Measurements from ENCODE around the gene CALHM5. TPM values are rescaled to one million over a fixed set of nuclear protein-coding genes. Genes with fewer than 3 reads are reported as not detected.

The CALHM5 gene, protein sequence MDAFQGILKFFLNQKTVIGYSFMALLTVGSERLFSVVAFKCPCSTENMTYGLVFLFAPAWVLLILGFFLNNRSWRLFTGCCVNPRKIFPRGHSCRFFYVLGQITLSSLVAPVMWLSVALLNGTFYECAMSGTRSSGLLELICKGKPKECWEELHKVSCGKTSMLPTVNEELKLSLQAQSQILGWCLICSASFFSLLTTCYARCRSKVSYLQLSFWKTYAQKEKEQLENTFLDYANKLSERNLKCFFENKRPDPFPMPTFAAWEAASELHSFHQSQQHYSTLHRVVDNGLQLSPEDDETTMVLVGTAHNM
- not detected for total RNA-seq

DNA sequence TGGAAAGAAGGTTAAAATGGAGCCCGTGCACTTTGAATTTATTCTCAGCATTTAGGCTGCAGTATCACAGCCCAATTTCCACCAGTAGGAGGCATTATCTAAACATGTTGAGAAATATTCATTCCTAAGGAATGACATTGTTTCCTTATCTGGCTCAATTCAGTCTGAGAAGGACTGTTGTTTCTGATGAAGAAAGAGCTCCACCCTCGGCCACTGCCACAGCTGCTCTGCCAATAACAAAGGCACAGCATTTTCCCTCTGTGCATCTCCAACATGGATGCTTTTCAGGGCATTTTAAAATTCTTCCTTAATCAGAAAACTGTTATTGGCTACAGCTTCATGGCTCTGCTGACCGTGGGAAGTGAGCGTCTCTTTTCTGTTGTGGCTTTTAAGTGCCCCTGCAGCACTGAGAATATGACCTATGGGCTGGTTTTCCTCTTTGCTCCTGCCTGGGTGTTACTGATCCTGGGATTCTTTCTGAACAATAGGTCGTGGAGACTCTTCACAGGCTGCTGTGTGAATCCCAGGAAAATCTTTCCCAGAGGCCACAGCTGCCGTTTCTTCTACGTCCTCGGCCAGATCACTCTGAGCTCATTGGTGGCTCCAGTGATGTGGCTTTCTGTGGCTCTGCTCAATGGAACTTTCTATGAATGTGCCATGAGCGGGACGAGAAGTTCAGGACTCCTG is at the start of gene CALHM5:
CALHM5 (plus strand) TSS at position 216 of the 687 bp plus-strand sequence; CDS start at position 274, 58 bp downstream.
- peaks cover 0 to 6% of the 10 kb centered on the region in 2 donors for H3K36me3 Mint-ChIP-seq

DNA sequence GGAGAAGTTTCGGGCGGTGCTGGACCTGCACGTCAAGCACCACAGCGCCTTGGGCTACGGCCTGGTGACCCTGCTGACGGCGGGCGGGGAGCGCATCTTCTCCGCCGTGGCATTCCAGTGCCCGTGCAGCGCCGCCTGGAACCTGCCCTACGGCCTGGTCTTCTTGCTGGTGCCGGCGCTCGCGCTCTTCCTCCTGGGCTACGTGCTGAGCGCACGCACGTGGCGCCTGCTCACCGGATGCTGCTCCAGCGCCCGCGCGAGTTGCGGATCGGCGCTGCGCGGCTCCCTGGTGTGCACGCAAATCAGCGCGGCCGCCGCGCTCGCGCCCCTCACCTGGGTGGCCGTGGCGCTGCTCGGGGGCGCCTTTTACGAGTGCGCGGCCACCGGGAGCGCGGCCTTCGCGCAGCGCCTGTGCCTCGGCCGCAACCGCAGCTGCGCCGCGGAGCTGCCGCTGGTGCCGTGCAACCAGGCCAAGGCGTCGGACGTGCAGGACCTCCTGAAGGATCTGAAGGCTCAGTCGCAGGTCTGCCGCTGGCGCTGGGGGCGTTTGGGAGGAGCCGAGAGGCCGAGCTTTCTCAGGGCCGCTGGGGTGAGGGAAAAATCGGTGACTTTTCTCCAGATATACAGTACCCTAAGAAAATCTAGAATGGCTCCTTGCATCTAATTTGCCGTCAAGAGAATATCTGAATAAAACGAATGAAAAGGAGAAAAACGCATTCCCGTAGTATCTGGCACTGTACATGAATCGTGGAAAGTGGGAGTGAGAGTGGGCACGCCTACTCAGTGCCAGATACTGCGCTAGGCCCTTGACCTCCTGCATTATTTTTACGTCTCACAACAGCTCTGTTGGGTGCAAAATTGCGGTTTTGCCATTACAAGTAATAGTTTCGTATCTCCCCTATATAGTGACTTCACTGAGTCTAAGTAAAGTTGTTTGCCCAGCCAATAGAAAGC is 49.2 kb upstream of the CALHM5 start:
- DNase-seq (ENCODE audit: low spot score in 2 of 2) (peak; percentile 54 to 66), ATAC-seq (peak; percentile 91 to 93)
- Mint-ChIP-seq H3K36me3 (peaks cover 10 to 11% of the 10 kb centered on the region in 2 donors), H3K9me3 (no peaks in the 10 kb centered on the region), H3K27ac (no peak overlapping the region)

More for the DNA sequence above, at the start of gene CALHM5:
- no peak for ATAC-seq
- no peak within 1 kb of the TSS for H3K27ac Mint-ChIP-seq
- H3K9me3 Mint-ChIP-seq: no peaks in the 10 kb centered on the region
- DNase-seq (ENCODE audit: low spot score in 2 of 2): no peak

DNA sequence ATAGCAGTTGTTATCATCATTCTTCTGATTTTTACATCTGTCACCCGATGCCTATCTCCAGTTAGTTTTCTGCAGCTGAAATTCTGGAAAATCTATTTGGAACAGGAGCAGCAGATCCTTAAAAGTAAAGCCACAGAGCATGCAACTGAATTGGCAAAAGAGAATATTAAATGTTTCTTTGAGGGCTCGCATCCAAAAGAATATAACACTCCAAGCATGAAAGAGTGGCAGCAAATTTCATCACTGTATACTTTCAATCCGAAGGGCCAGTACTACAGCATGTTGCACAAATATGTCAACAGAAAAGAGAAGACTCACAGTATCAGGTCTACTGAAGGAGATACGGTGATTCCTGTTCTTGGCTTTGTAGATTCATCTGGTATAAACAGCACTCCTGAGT is 48.1 kb upstream of the CALHM5 start:
- H3K27ac Mint-ChIP-seq: no peak overlapping the region
- DNase-seq (ENCODE audit: low spot score in 2 of 2): no peak

DNA sequence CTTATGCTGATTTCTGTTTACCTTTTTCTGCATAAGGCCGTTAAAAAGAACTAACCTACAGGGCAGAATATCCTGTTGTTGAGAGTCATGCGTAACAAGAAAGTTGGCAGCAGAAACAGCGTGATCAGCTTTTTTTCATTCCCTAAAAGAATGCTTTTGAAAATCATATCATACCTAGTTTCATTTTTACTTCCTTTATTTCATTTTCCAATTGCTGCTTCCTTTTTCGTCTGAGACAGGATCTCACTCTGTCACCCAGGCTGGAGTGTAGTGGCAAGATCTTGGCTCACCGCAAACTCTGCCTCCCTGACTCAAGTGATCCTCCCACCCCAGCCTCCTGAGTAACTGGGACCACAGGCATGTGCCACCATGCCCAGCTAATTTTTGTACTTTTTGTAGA is 46.2 kb upstream of the CALHM5 start:
- DNase-seq (ENCODE audit: low spot score in 2 of 2) (no peak), ATAC-seq (peak in 1 of 2 donors; percentile 11)
- H3K36me3 Mint-ChIP-seq: peaks cover 10 to 11% of the 10 kb centered on the region in 2 donors
- H3K27ac Mint-ChIP-seq: peak overlapping the region in 1 of 2 donors; percentile 18
- no peaks in the 10 kb centered on the region for H3K9me3 Mint-ChIP-seq

More for the DNA sequence above, 48.1 kb upstream of the CALHM5 start:
- Mint-ChIP-seq H3K9me3 (no peaks in the 10 kb centered on the region), H3K36me3 (peaks cover 10 to 11% of the 10 kb centered on the region in 2 donors)
- no peak for ATAC-seq

DNA sequence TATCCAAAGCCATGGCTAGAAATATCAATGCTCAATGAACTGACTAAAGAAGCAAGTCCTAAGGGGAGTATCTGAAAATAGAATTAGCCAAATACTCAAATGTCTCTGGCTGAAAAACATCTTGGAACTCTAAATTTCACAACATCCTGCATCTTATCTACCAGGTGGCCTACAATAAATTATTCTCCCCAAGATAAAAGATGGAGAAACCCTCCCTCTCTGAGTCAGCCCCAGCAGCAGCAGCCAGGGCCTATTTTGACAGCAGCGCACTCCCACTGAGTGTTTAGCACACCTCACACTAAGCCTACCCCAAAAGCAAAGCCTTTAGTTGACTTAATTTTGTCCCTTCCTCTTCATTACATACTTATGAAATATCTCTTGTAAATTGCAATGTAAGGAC is 44.3 kb upstream of the CALHM5 start:
- no peak overlapping the region for H3K27ac Mint-ChIP-seq
- DNase-seq (ENCODE audit: low spot score in 2 of 2): no peak
- no peaks in the 10 kb centered on the region for H3K36me3 Mint-ChIP-seq
- no peaks in the 10 kb centered on the region for H3K9me3 Mint-ChIP-seq
- no peak for ATAC-seq

DNA sequence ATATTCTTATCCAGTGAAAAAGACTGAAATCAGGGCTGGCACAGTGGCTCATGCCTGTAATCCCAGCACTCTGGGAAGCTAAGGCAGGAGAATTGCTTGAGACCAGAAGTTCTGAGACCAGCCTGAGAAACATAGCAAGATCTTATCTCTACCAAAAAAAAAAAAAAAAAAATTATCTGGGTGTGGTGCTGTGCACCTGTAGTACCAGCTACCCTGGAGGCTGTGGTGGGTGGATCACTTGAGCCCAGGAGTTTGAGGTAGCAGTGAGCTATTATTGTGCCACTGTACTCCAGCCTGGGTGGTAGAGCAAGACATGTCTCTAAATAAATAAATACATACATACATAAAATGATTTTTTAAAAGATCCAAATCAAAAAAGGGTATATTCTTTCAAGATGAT is 43.9 kb upstream of the CALHM5 start:
- no peak overlapping the region for H3K27ac Mint-ChIP-seq
- no peaks in the 10 kb centered on the region for H3K9me3 Mint-ChIP-seq
- DNase-seq (ENCODE audit: low spot score in 2 of 2) (no peak), ATAC-seq (no peak)
- H3K36me3 Mint-ChIP-seq: no peaks in the 10 kb centered on the region

DNA sequence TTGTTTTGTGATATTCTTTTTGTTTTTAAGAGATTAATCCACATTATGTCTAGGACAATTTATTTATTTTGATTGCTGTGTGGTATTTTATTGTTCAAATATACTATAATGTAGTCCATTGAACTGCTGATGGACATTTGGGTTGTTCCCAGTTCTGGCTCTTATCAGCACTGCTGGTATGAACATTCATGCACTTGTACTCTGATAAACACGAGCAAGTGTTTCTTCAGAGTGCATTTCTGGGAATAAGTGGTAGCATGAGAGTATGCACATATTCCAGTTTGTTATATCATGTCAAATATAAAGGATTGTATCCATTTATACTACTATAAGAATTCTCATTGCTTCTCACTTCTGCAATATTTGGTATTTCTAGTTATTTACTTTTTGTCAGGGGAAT is 43.1 kb upstream of the CALHM5 start:
- H3K36me3 Mint-ChIP-seq: no peaks in the 10 kb centered on the region
- H3K9me3 Mint-ChIP-seq: no peaks in the 10 kb centered on the region
- ATAC-seq (no peak), DNase-seq (ENCODE audit: low spot score in 2 of 2) (no peak)
- H3K27ac Mint-ChIP-seq: no peak overlapping the region

DNA sequence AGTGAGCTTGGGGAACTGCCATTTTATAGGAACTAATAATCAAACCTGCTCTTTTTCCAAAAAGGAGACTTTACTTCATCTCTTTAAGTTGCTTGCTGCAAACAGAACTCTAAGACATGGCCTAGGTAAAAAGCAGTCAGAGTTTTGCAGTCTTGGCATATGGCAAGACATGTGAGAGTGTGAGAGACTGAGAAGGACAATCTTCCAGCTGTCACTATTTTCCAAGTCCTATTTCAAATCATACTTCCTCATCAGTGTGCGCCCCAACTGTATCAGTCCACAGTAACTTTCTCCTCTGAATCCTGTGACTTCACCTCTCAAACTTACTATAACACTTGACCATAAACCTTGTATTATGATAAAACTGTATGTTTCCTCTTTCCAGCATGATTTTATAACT is 39.9 kb upstream of the CALHM5 start:
- DNase-seq (ENCODE audit: low spot score in 2 of 2): no peak

DNA sequence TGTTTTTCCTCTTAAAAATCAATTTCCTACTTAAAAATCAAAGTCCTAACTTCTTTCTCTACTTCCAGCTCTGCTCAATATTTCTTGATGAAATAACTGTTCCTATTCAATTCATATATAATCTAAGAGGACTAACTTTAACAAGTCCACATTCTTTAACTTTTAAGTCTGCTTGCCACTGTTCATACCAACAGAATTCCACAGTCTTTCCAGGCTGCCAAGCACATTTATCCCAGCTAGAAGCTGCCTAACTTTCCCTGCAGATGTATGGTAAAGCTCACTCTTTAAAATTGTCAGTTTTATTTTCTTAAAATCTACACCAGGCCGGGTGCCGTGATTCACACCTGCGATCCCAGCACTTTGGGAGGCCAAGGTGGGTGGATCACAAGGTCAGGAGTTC is 38.7 kb upstream of the CALHM5 start:
- Mint-ChIP-seq H3K27ac (no peak overlapping the region), H3K9me3 (no peaks in the 10 kb centered on the region), H3K36me3 (no peaks in the 10 kb centered on the region)
- no peak for ATAC-seq
- DNase-seq (ENCODE audit: low spot score in 2 of 2): no peak

More for the DNA sequence above, 39.9 kb upstream of the CALHM5 start:
- Mint-ChIP-seq H3K9me3 (no peaks in the 10 kb centered on the region), H3K27ac (no peak overlapping the region), H3K36me3 (no peaks in the 10 kb centered on the region)
- ATAC-seq: no peak

DNA sequence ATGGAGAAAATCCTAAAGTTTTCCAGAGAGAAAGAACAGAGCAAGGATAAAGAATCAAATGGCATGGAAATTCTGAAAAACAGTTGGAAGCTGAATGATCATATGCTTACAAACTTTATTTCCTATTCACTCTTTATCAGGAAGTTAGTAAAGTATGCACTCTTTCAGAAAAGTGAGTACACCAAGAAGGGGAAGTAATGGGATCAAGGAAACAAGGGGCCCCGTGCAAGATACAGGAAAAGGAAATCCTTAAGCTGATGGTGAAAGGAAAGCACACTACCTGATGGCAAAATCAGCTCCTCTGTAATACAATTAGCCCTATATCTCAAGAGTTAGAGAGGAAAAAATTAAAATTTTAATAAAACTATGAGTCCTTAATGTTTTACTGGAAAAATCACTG is 36.3 kb upstream of the CALHM5 start:
- Mint-ChIP-seq H3K9me3 (no peaks in the 10 kb centered on the region), H3K36me3 (no peaks in the 10 kb centered on the region), H3K27ac (peak overlapping the region in 1 of 2 donors; percentile 14)
- ATAC-seq: no peak
- DNase-seq (ENCODE audit: low spot score in 2 of 2): no peak

DNA sequence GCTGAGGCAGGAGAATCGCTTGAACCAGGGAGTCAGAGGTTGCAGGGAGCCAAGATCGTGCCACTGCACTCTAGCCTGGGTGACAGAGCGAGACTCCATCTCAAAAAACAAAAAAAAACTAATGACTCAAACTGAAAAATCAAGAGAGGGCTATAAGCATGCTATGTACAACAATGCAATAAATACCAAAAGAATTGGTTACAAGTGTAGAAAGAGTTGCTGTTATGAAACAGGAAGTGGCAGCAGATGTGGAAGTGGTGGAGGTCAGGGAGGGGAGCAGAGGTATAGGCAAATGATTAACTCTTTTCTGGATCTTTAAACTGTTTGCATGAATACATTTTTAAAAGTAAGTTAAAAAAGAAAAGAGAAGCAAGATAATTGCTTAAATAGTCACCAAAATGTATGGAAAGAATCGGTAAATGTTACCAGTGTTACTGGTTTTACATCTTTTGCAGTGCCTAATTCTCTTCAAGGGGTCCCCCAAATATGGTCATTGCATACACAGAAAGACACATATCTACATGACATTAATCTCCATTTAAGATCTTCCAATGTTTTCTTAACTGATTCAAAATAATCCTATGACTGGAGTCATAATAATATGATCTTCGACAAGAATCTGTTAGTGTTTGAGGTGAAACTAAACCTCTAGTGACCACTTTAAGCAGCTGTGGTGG is 35.3 kb upstream of the CALHM5 start:
- peak; percentile 78 to 94 for ATAC-seq
- Mint-ChIP-seq H3K36me3 (no peaks in the 10 kb centered on the region), H3K9me3 (no peaks in the 10 kb centered on the region), H3K27ac (peak overlapping the region in 1 of 2 donors; percentile 14)
- no peak for DNase-seq (ENCODE audit: low spot score in 2 of 2)

DNA sequence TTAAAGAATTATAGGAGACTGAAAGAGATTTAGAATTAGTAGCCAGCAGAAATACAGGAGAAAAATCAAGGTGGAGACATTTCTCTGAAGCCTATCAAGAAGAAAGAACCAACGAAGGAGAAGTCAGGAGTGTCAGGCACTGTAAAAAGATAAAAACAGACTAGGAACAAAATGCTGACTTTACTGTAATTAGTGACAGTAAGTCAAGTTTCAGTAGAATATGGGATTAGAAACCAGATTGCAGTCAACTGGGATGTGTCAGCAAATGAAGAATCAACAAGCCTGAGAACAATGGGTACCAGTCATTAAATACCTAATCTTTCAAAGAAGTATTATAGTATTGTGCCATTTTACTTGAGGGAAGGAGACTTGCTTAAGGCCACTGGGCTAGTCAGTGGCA is 28.7 kb upstream of the CALHM5 start:
- no peak for DNase-seq (ENCODE audit: low spot score in 2 of 2)
- no peak for ATAC-seq
- Mint-ChIP-seq H3K36me3 (no peaks in the 10 kb centered on the region), H3K9me3 (no peaks in the 10 kb centered on the region), H3K27ac (no peak overlapping the region)

DNA sequence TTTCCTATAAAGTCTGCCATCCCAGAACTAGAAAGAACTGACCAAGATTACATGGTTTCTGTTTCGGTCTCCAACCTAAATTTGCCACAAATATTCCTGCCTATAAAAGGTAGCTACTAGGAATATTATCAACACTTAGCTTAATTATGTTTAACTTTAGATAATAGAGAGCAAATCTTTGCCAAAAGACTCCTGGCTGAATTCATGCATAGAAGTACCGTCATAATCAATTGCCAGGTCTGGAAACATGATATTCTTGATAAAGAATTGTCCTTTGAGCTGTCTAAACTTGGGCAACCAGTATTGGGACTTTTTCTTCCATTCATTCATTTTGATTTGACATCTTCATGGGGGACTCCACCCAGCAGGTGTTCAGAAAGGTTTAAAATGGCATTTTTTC is 27.8 kb upstream of the CALHM5 start:
- ATAC-seq: no peak
- no peak for DNase-seq (ENCODE audit: low spot score in 2 of 2)
- H3K36me3 Mint-ChIP-seq: no peaks in the 10 kb centered on the region
- H3K27ac Mint-ChIP-seq: no peak overlapping the region
- H3K9me3 Mint-ChIP-seq: no peaks in the 10 kb centered on the region

DNA sequence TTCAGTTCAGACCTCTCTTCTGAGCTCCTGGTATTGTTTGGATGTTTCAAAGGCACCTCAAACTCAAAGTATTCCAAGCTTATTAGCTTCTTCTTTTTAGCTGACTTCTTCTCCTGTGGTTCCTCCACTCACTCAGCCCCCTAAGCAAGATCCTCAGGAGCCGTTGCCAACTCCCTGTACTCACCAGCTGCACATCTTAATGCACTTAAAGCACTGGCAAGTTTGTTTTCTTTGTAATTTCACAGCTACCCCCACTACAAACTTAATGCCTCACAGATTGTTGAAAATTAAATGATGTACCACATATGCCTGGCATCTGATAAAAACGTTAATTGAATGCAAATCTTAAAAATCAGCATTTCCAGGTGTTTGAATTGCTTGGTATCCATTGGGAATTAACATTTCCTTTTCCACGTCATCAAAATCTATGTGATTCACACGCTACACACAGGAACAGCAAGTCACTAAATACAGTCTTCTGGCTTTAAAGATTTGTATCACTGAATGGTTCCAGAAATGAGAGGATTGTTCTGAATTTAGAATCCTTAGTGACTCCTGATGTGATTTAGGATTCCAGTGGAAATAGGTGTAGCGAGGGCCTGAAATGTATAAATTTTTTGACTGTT is 25.8 kb upstream of the CALHM5 start:
- Mint-ChIP-seq H3K27ac (no peak overlapping the region), H3K9me3 (peaks cover 5 to 6% of the 10 kb centered on the region in 2 donors), H3K36me3 (no peaks in the 10 kb centered on the region)
- DNase-seq (ENCODE audit: low spot score in 2 of 2) (no peak), ATAC-seq (no peak)

DNA sequence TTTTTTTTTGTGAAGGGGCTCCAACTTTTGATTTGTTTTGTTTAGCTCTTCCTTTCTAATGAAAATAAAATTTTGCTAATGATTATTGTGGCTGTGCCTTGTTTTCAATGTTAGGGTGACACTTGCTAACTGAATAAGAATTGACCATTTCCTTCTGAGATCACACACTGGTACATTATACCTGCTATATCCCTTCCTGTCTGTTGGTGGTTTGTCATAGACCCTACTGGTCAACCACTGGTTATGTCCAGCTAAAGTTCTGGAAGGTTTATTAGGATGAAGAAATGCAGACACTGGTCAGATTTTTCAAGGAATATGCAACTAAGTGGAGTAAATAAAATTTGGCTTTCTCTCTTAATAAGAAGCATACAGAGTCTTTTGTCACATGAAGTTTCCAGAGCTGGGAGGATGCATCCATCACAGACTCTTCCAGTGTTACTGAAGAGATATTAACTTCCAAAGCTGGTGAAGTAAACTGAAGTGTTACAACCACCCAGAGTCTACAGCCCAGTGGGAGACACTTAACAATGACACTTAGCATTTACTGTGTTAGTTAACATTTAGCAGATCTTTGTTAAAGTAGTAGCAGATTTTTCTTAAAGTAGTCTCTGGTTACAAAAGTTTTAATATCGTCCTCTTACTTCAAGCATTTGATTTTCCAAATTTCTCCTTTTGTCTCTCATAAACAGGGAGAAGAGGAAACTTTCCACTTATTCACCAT is 19.7 kb upstream of the CALHM5 start:
- ATAC-seq (no peak), DNase-seq (ENCODE audit: low spot score in 2 of 2) (no peak)
- Mint-ChIP-seq H3K36me3 (no peaks in the 10 kb centered on the region), H3K9me3 (peaks cover 5 to 7% of the 10 kb centered on the region in 2 donors), H3K27ac (no peak overlapping the region)

All from activated naive CD4-positive, alpha-beta T cell treated with anti-CD3 and anti-CD28 coated beads, Interleukin-2, amount 50 U/mL, for 72 hours (primary cell).